ENCODE data around the gene GRIN3A.
"Not testable (repeated sequence)": the region's sequence is repeated elsewhere in the genome, so short reads cannot be mapped to it uniquely, and the experiment has no call there.

GRIN3A gene

GRCh38 chr9:101601904-101602765 lies 136.3 kb downstream of the GRIN3A start:
- H3K9me3 ChIP-seq (ENCODE audit: control insufficient read depth in 2 of 2, low read length in 2 of 2): no peaks in the 10 kb centered on the region
- no peak overlapping the region for H3K9ac ChIP-seq (ENCODE audit: low read length in 2 of 2)
- H3K4me3 ChIP-seq (ENCODE audit: low read length in 2 of 2): no peak overlapping the region
- no peaks in the 10 kb centered on the region for H3K4me1 ChIP-seq (ENCODE audit: control insufficient read depth, insufficient read depth, low read length)
- H3K27me3 ChIP-seq (ENCODE audit: control insufficient read depth in 1 of 2, insufficient read depth in 2 of 2, low read length in 2 of 2): peaks cover 0 to 5% of the 10 kb centered on the region in 2 donors
- no peak overlapping the region for H3K27ac ChIP-seq (ENCODE audit: low read length)
- H3K36me3 ChIP-seq (ENCODE audit: control insufficient read depth in 2 of 2, insufficient read depth in 2 of 2, low read length in 2 of 2): no peaks in the 10 kb centered on the region

GRCh38 chr9:101594796-101595195 lies 143.7 kb downstream of the GRIN3A start, which contains the start of gene PPP3R2:
Gene PPP3R2, minus strand, starts transcription at chr9:101594969. Its CDS starts 48 bp downstream, at chr9:101594921.
- Histone ChIP-seq H3K9me3 (ENCODE audit: control insufficient read depth in 2 of 2, low read length in 2 of 2) (no peaks in the 10 kb centered on the region), H3K27me3 (ENCODE audit: control insufficient read depth in 1 of 2, insufficient read depth in 2 of 2, low read length in 2 of 2) (no peaks in the 10 kb centered on the region), H3K4me1 (ENCODE audit: control insufficient read depth, insufficient read depth, low read length) (no peaks in the 10 kb centered on the region), H3K27ac (ENCODE audit: low read length) (no peak within 1 kb of the TSS), H3K9ac (ENCODE audit: low read length in 2 of 2) (no peak within 1 kb of the TSS), H3K36me3 (ENCODE audit: control insufficient read depth in 2 of 2, insufficient read depth in 2 of 2, low read length in 2 of 2) (no peaks in the 10 kb centered on the region), H3K4me3 (ENCODE audit: low read length in 2 of 2) (no peak within 1 kb of the TSS)

- Histone ChIP-seq H3K36me3 (ENCODE audit: control insufficient read depth in 2 of 2, insufficient read depth in 2 of 2, low read length in 2 of 2) (no peaks in the 10 kb centered on the region), H3K27me3 (ENCODE audit: control insufficient read depth in 1 of 2, insufficient read depth in 2 of 2, low read length in 2 of 2) (no peaks in the 10 kb centered on the region), H3K9me3 (ENCODE audit: control insufficient read depth in 2 of 2, low read length in 2 of 2) (no peaks in the 10 kb centered on the region), H3K27ac (ENCODE audit: low read length) (no peak overlapping the region), H3K4me3 (ENCODE audit: low read length in 2 of 2) (no peak overlapping the region), H3K9ac (ENCODE audit: low read length in 2 of 2) (no peak overlapping the region), H3K4me1 (ENCODE audit: control insufficient read depth, insufficient read depth, low read length) (no peaks in the 10 kb centered on the region)
Observed at GRCh38 chr9:101593345-101593744, 145.1 kb downstream of the GRIN3A start.

GRCh38 chr9:101592788-101593187 lies 145.7 kb downstream of the GRIN3A start:
- Histone ChIP-seq H3K4me1 (ENCODE audit: control insufficient read depth, insufficient read depth, low read length) (no peaks in the 10 kb centered on the region), H3K27me3 (ENCODE audit: control insufficient read depth in 1 of 2, insufficient read depth in 2 of 2, low read length in 2 of 2) (no peaks in the 10 kb centered on the region), H3K4me3 (ENCODE audit: low read length in 2 of 2) (no peak overlapping the region), H3K27ac (ENCODE audit: low read length) (no peak overlapping the region), H3K36me3 (ENCODE audit: control insufficient read depth in 2 of 2, insufficient read depth in 2 of 2, low read length in 2 of 2) (no peaks in the 10 kb centered on the region), H3K9ac (ENCODE audit: low read length in 2 of 2) (no peak overlapping the region), H3K9me3 (ENCODE audit: control insufficient read depth in 2 of 2, low read length in 2 of 2) (no peaks in the 10 kb centered on the region)

GRCh38 chr9:101591787-101592446 lies 146.5 kb downstream of the GRIN3A start:
- no peak overlapping the region for H3K4me3 ChIP-seq (ENCODE audit: low read length in 2 of 2)
- H3K9me3 ChIP-seq (ENCODE audit: control insufficient read depth in 2 of 2, low read length in 2 of 2): no peaks in the 10 kb centered on the region
- H3K27ac ChIP-seq (ENCODE audit: low read length): no peak overlapping the region
- no peak overlapping the region for H3K9ac ChIP-seq (ENCODE audit: low read length in 2 of 2)
- no peaks in the 10 kb centered on the region for H3K36me3 ChIP-seq (ENCODE audit: control insufficient read depth in 2 of 2, insufficient read depth in 2 of 2, low read length in 2 of 2)
- no peaks in the 10 kb centered on the region for H3K27me3 ChIP-seq (ENCODE audit: control insufficient read depth in 1 of 2, insufficient read depth in 2 of 2, low read length in 2 of 2)
- H3K4me1 ChIP-seq (ENCODE audit: control insufficient read depth, insufficient read depth, low read length): no peaks in the 10 kb centered on the region

GRCh38 chr9:101590901-101591300 lies 147.5 kb downstream of the GRIN3A start:
- Histone ChIP-seq H3K9me3 (ENCODE audit: control insufficient read depth in 2 of 2, low read length in 2 of 2) (no peaks in the 10 kb centered on the region), H3K4me1 (ENCODE audit: control insufficient read depth, insufficient read depth, low read length) (no peaks in the 10 kb centered on the region), H3K36me3 (ENCODE audit: control insufficient read depth in 2 of 2, insufficient read depth in 2 of 2, low read length in 2 of 2) (no peaks in the 10 kb centered on the region), H3K27ac (ENCODE audit: low read length) (no peak overlapping the region), H3K4me3 (ENCODE audit: low read length in 2 of 2) (no peak overlapping the region), H3K9ac (ENCODE audit: low read length in 2 of 2) (no peak overlapping the region), H3K27me3 (ENCODE audit: control insufficient read depth in 1 of 2, insufficient read depth in 2 of 2, low read length in 2 of 2) (no peaks in the 10 kb centered on the region)

GRCh38 chr9:101590074-101590473 lies 148.4 kb downstream of the GRIN3A start:
- H3K9me3 ChIP-seq (ENCODE audit: control insufficient read depth in 2 of 2, low read length in 2 of 2); H3K27me3 ChIP-seq (ENCODE audit: control insufficient read depth in 1 of 2, insufficient read depth in 2 of 2, low read length in 2 of 2); H3K36me3 ChIP-seq (ENCODE audit: control insufficient read depth in 2 of 2, insufficient read depth in 2 of 2, low read length in 2 of 2); H3K4me1 ChIP-seq (ENCODE audit: control insufficient read depth, insufficient read depth, low read length); H3K9ac ChIP-seq (ENCODE audit: low read length in 2 of 2); H3K4me3 ChIP-seq (ENCODE audit: low read length in 2 of 2); H3K27ac ChIP-seq (ENCODE audit: low read length): not testable (repeated sequence)

- H3K9ac ChIP-seq (ENCODE audit: low read length in 2 of 2): no peak overlapping the region
- H3K4me3 ChIP-seq (ENCODE audit: low read length in 2 of 2): no peak overlapping the region
Observed at GRCh38 chr9:101587332-101588043, 151.0 kb downstream of the GRIN3A start.

GRCh38 chr9:101586651-101587050 lies 151.8 kb downstream of the GRIN3A start:
- no peaks in the 10 kb centered on the region for H3K9me3 ChIP-seq (ENCODE audit: control insufficient read depth in 2 of 2, low read length in 2 of 2)
- no peaks in the 10 kb centered on the region for H3K27me3 ChIP-seq (ENCODE audit: control insufficient read depth in 1 of 2, insufficient read depth in 2 of 2, low read length in 2 of 2)
- no peak overlapping the region for H3K27ac ChIP-seq (ENCODE audit: low read length)
- no peak overlapping the region for H3K4me3 ChIP-seq (ENCODE audit: low read length in 2 of 2)
- H3K9ac ChIP-seq (ENCODE audit: low read length in 2 of 2): no peak overlapping the region
- H3K36me3 ChIP-seq (ENCODE audit: control insufficient read depth in 2 of 2, insufficient read depth in 2 of 2, low read length in 2 of 2): no peaks in the 10 kb centered on the region
- no peaks in the 10 kb centered on the region for H3K4me1 ChIP-seq (ENCODE audit: control insufficient read depth, insufficient read depth, low read length)

More at GRCh38 chr9:101587332-101588043, 151.0 kb downstream of the GRIN3A start:
- H3K36me3 ChIP-seq (ENCODE audit: control insufficient read depth in 2 of 2, insufficient read depth in 2 of 2, low read length in 2 of 2): no peaks in the 10 kb centered on the region
- no peaks in the 10 kb centered on the region for H3K9me3 ChIP-seq (ENCODE audit: control insufficient read depth in 2 of 2, low read length in 2 of 2)
- no peaks in the 10 kb centered on the region for H3K27me3 ChIP-seq (ENCODE audit: control insufficient read depth in 1 of 2, insufficient read depth in 2 of 2, low read length in 2 of 2)
- no peaks in the 10 kb centered on the region for H3K4me1 ChIP-seq (ENCODE audit: control insufficient read depth, insufficient read depth, low read length)
- no peak overlapping the region for H3K27ac ChIP-seq (ENCODE audit: low read length)

- no peak overlapping the region for H3K9ac ChIP-seq (ENCODE audit: low read length in 2 of 2)
- H3K4me3 ChIP-seq (ENCODE audit: low read length in 2 of 2): no peak overlapping the region
- H3K27me3 ChIP-seq (ENCODE audit: control insufficient read depth in 1 of 2, insufficient read depth in 2 of 2, low read length in 2 of 2): no peaks in the 10 kb centered on the region
- no peaks in the 10 kb centered on the region for H3K36me3 ChIP-seq (ENCODE audit: control insufficient read depth in 2 of 2, insufficient read depth in 2 of 2, low read length in 2 of 2)
- H3K4me1 ChIP-seq (ENCODE audit: control insufficient read depth, insufficient read depth, low read length): no peaks in the 10 kb centered on the region
- H3K27ac ChIP-seq (ENCODE audit: low read length): no peak overlapping the region
- H3K9me3 ChIP-seq (ENCODE audit: control insufficient read depth in 2 of 2, low read length in 2 of 2): no peaks in the 10 kb centered on the region
Observed at GRCh38 chr9:101585740-101586139, 152.7 kb downstream of the GRIN3A start.

All from stomach smooth muscle (tissue), 2 donors.